Esophagus squamous epithelium (tissue), 5 donors: ENCODE results near the gene TRAPPC4. TPM values are rescaled to one million over a fixed set of nuclear protein-coding genes. Genes with fewer than 3 reads are reported as not detected.

ENCODE experiments used
- DNase-seq: peaks from one replicate; lab custom pipeline; 2025; lab: John Stamatoyannopoulos, UW
- H3K27ac ChIP-seq, 4 donors: fragments of 200-600 bp; sonication (generic); one replicate each; pipeline ENCODE4 v1.5.1; 2016 to 2019; ENCODE audit warnings: mild to moderate bottlenecking in 1 of 4
- H3K27me3 ChIP-seq, 4 donors: fragments of 200-600 bp; sonication (generic); 1 replicate in 3 of 4; 2 replicates in 1 of 4; pipeline versions ENCODE4 v1.5.1 to v1.6.0; 2017 to 2021; ENCODE audit warnings: antibody characterized with exemption in 1 of 4
- H3K36me3 ChIP-seq, 3 donors: fragments of 200-600 bp; sonication (generic); one replicate each; pipeline ENCODE4 v1.5.1; 2016 to 2019
- H3K4me1 ChIP-seq, 3 donors: fragments of 200-600 bp; sonication (generic); one replicate each; pipeline ENCODE4 v1.5.1; 2017 to 2019
- H3K4me3 ChIP-seq, 4 donors: fragments of 200-600 bp; sonication (generic); 1 replicate in 3 of 4; 2 replicates in 1 of 4; pipeline ENCODE4 v1.5.1; 2016 to 2019; ENCODE audit warnings: mild to moderate bottlenecking in 2 of 4, moderate library complexity in 1 of 4
- H3K9me3 ChIP-seq, 3 donors: fragments of 200-600 bp; sonication (generic); one replicate each; pipeline ENCODE4 v1.5.1; 2016 to 2019
- POLR2A ChIP-seq, 4 donors: fragments of 450-650 bp; IDR thresholded peaks; one replicate each; pipeline ENCODE4 v1.6.1; 2017; ENCODE audit warnings: antibody characterized with exemption in 4 of 4, mild to moderate bottlenecking in 4 of 4, moderate library complexity in 3 of 4
- WGBS, 2 donors: methylation state at CpG; one replicate each; pipeline ENCODE4 v1.1.5; 2018; 5-methylcytosine and 5-hydroxymethylcytosine counted together
- intact Hi-C: fragments of 100-400 bp; cut with DNase I; formaldehyde crosslinking; loops from one replicate; pipeline ENCODE4 v1.15.0; 2022
- total RNA-seq, 4 donors: library from RNA; depleted of rRNA; stranded (reverse); fragments of >200 nt; gene quantifications; one replicate each; pipeline ENCODE4 v1.1.0, GENCODE V29; 2016
- TF ChIP-seq, protein P1 (sequence below), 6 experiments: fragments of 450-650 bp in 4 of 6; fragments of 200-600 bp in 2 of 6; sonication (generic) in 2 of 6; IDR thresholded peaks; one replicate each; pipeline ENCODE4 v1.5.1; 2016 to 2019; ENCODE audit warnings: antibody characterized with exemption in 6 of 6, mild to moderate bottlenecking in 4 of 6, moderate library complexity in 4 of 6
- donor health status: DM: yes; HTN: yes; CAD: no.

The TRAPPC4 gene
- total RNA-seq, 4 donors from 2014 or later: 26.5 to 44.4 (median 41.2) TPM

DNA sequence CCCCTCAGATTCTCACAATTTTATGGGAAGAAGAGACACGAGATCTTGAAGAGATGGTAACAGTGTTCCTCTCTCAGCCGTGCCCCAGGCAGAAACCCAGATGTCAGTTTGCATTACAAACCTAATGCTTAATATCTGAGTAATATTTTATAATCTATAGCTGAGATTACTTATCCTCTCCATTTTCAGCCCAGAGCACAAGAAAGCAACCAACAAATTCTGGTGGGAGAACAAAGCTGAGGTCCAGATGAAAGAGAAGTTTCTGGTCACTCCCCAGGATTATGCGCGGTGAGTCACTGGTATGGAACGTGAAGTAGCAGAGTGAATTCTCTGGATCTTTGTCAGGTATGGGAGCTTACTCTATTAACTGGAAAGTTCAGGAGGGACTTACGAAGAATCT, 19.7 kb upstream of the TRAPPC4 start:
- TF ChIP-seq, protein P1, sequence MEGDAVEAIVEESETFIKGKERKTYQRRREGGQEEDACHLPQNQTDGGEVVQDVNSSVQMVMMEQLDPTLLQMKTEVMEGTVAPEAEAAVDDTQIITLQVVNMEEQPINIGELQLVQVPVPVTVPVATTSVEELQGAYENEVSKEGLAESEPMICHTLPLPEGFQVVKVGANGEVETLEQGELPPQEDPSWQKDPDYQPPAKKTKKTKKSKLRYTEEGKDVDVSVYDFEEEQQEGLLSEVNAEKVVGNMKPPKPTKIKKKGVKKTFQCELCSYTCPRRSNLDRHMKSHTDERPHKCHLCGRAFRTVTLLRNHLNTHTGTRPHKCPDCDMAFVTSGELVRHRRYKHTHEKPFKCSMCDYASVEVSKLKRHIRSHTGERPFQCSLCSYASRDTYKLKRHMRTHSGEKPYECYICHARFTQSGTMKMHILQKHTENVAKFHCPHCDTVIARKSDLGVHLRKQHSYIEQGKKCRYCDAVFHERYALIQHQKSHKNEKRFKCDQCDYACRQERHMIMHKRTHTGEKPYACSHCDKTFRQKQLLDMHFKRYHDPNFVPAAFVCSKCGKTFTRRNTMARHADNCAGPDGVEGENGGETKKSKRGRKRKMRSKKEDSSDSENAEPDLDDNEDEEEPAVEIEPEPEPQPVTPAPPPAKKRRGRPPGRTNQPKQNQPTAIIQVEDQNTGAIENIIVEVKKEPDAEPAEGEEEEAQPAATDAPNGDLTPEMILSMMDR (IDR thresholded peaks at IDR 0.05): no peak
- no peak for TF ChIP-seq POLR2A (IDR thresholded peaks at IDR 0.05)
- Histone ChIP-seq H3K36me3 (peaks cover 0 to 46% (median 7%) of the 10 kb centered on the region in 3 donors), H3K4me3 (peak overlapping the region; percentile 67 to 82 (median 78)), H3K27me3 (no peaks in the 10 kb centered on the region), H3K27ac (peak overlapping the region; percentile 87 to 91 (median 88)), H3K4me1 (peaks cover 6 to 34% (median 23%) of the 10 kb centered on the region in 3 donors), H3K9me3 (no peaks in the 10 kb centered on the region)
- WGBS, 2 donors: 26 to 36% methylated on average over 6 of the region's 6 CpGs
- intact Hi-C loops: no loop called here
- no peak for DNase-seq

DNA sequence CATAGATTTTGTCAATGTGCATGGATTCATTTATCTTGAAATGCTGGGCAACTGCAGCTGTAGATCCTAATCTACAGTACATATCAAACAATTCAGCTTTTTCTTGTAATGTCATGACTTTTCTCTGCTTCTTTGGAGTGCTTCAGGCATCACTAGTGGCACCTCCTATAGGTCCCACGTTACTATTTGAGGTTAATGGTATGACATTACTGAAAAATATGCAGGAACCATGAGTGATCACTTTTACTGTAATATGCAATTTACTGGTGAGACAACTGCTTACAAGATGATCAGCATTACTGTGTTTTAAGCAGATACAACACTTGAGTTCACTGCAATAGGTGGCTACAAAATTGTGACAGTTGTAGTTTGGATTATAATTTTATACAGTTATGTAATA, 17.7 kb upstream of the TRAPPC4 start:
- Histone ChIP-seq H3K27ac (no peak overlapping the region), H3K27me3 (no peaks in the 10 kb centered on the region), H3K4me3 (no peak overlapping the region), H3K9me3 (no peaks in the 10 kb centered on the region), H3K36me3 (peaks cover 0 to 67% (median 7%) of the 10 kb centered on the region in 3 donors), H3K4me1 (peaks cover 6 to 34% (median 23%) of the 10 kb centered on the region in 3 donors)
- intact Hi-C loops: no loop called here
- WGBS, 2 donors: 31 to 38% methylated on average over 1 of the region's 1 CpG
- DNase-seq: no peak
- TF ChIP-seq, protein P1 (IDR thresholded peaks at IDR 0.05): no peak
- TF ChIP-seq POLR2A (IDR thresholded peaks at IDR 0.05): no peak

DNA sequence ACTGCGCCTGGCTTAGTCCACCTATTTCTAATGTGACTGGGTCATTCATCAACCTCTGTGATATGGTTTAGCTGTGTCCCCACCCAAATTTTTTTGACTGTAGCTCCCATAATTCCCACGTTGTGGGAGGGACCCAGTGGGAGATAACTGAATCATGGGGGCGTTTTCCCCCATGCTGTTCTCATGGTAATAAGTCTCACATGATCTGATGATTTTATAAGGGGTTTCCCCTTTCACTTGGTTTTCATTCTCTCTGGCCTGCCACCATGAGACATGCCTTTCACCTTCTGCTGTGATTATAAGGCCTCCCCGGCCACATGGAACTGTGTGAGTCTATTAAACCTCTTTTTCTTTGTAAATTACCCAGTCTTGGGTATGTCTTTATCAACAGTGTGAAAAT, 11.9 kb upstream of the TRAPPC4 start:
- 80 to 86% methylated on average over 3 to 4 of the region's 4 CpGs for WGBS, 2 donors

DNA sequence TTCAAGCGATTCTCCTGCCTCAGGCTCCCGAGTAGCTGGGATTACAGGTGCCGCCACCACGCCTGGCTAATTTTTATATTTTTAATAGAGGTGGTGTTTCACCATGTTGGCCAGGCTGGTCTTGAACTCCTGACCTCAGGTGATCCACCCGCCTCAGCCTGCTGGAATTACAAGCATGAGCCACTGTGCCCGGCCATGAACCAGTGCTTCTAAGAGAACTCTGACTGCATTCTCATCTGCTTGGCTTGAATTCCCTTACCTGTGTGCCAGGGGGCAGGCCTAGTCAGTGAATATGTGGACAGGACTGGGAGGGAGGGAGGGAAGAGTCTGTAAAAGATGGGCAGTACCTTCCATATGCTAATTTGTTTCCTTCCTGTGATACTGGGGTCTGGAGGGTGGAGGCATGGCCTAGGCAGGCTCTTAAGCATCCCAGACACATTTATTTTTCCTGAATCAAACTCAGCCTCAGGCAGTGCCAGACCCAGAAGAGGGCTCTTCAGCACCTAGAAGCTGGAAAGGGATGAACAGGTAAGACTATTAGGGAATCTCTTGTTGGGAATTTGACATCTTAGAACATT, 7.0 kb upstream of the TRAPPC4 start:
- intact Hi-C loops: no loop called here
- no peak for DNase-seq
- peaks cover 0 to 20% (median 13%) of the 10 kb centered on the region in 3 donors for H3K4me1 ChIP-seq

More for the DNA sequence above, 11.9 kb upstream of the TRAPPC4 start:
- Histone ChIP-seq H3K27ac (no peak overlapping the region), H3K27me3 (no peaks in the 10 kb centered on the region), H3K36me3 (peaks cover 6 to 99% (median 18%) of the 10 kb centered on the region in 3 donors), H3K9me3 (no peaks in the 10 kb centered on the region), H3K4me1 (no peaks in the 10 kb centered on the region), H3K4me3 (no peak overlapping the region)
- no peak for DNase-seq
- intact Hi-C loops: no loop called here
- TF ChIP-seq, protein P1 (IDR thresholded peaks at IDR 0.05): no peak
- TF ChIP-seq POLR2A (IDR thresholded peaks at IDR 0.05): no peak

DNA sequence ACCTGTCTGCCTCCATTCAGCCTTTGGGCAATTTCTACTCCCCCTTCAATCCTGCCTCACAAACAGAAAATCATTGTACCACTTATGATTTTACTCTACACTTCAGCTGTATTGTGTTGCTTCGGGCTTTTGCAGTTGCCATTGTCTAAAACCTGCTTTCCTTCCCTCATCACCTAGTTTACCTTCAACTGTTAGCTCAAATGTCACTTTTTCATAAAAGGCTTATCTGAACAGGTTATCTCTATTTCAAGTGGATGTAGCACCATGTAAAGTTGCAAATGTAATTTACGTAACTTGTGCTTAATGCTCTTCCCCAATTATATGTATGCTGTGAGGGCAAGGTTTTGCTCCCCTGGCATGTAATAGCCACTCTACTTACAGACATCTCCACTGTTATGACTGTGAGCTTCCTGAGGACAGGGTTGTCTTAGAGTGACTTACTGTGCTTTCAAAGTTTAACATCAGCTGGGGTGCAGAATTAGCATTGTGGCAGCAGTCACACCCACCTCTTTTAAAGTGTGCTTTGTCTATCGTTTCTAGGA, 5.9 kb upstream of the TRAPPC4 start:
- H3K27me3 ChIP-seq: no peaks in the 10 kb centered on the region
- intact Hi-C loops: no loop called here
- H3K27ac ChIP-seq: no peak overlapping the region
- no peak overlapping the region for H3K4me3 ChIP-seq
- H3K9me3 ChIP-seq: no peaks in the 10 kb centered on the region
- peaks cover 5 to 29% (median 20%) of the 10 kb centered on the region in 3 donors for H3K4me1 ChIP-seq
- 69 to 76% methylated on average over 3 of the region's 3 CpGs for WGBS, 2 donors
- no peak for TF ChIP-seq POLR2A (IDR thresholded peaks at IDR 0.05)
- TF ChIP-seq, protein P1 (IDR thresholded peaks at IDR 0.05): no peak
- no peak for DNase-seq
- peaks cover 24 to 91% (median 24%) of the 10 kb centered on the region in 3 donors for H3K36me3 ChIP-seq

More for the DNA sequence above, 7.0 kb upstream of the TRAPPC4 start:
- Histone ChIP-seq H3K36me3 (peaks cover 24 to 98% (median 31%) of the 10 kb centered on the region in 3 donors), H3K9me3 (no peaks in the 10 kb centered on the region), H3K27ac (no peak overlapping the region), H3K4me3 (no peak overlapping the region), H3K27me3 (no peaks in the 10 kb centered on the region)
- WGBS, 2 donors: 57 to 74% methylated on average over 4 to 5 of the region's 6 CpGs
- TF ChIP-seq, protein P1 (IDR thresholded peaks at IDR 0.05): no peak
- no peak for TF ChIP-seq POLR2A (IDR thresholded peaks at IDR 0.05)
